ENCODE results near the gene SPRR2B. TPM values are rescaled to one million over a fixed set of nuclear protein-coding genes. Genes with fewer than 3 reads are reported as not detected.
"Not testable (repeated sequence)": the region's sequence is repeated elsewhere in the genome, so short reads cannot be mapped to it uniquely, and the experiment has no call there.

Gene SPRR2B
- polyA plus RNA-seq, 1 donor (not counting 4 experiments of a cell fraction or from before 2014, with no cell fraction given) = 0.45 TPM

DNA sequence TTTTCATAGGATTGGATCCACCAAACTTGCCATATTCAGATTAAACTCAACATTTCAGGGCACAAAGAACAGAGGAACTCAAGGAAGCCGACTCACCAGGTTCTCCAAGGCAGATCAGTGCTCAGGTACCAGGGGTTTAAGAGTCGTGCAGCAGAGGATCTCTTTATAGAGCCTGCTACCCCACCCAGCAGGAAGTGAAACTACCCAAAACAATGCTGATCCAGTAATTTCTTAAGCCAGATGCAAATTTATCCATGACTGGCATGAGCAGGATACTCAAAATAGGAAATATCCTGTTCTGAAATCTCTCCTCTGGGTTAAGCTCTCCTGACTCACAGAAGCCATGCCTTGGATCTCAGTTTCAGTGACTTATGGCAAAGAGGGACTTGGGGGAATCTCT lies 14.0 kb downstream of the SPRR2B start, which contains the start of gene SPRR2A:
TSS of gene SPRR2A (minus strand) at position 138 of the 400 bp plus-strand sequence. CDS start 777 bp downstream, outside the sequence.
- Histone ChIP-seq H3K4me2 (ENCODE audit: control insufficient read depth, extremely low read depth, insufficient read depth, low read depth, low read length) (peak within 1 kb of the TSS; percentile 33), H3K9ac (ENCODE audit: control insufficient read depth, extremely low read depth, insufficient read depth, low read length) (no peak within 1 kb of the TSS), H3K9me3 (ENCODE audit: control insufficient read depth, low read depth, low read length) (no peaks in the 10 kb centered on the region), H3K79me2 (ENCODE audit: control insufficient read depth, insufficient read depth, low read length) (no peaks in the 10 kb centered on the region), H3K27me3 (ENCODE audit: control insufficient read depth, extremely low read depth, insufficient read depth, low read length) (no peaks in the 10 kb centered on the region), H3K9me1 (ENCODE audit: control insufficient read depth, extremely low read depth, insufficient read depth, low read length) (no peaks in the 10 kb centered on the region), H3K36me3 (ENCODE audit: control insufficient read depth in 2 of 2, extremely low read depth in 1 of 2, insufficient read depth in 2 of 2, low read length in 2 of 2) (no peaks in the 10 kb centered on the region), H3K4me1 (ENCODE audit: control insufficient read depth, extremely low read depth, insufficient read depth, low read length) (peaks cover 20% of the 10 kb centered on the region), H3K4me3 (ENCODE audit: control insufficient read depth in 2 of 3, extremely low read depth in 1 of 3, insufficient read depth in 2 of 3, low read depth in 1 of 3, low read length in 3 of 3) (no peak within 1 kb of the TSS), H3K27ac (ENCODE audit: control insufficient read depth, insufficient read depth, low read length) (no peak within 1 kb of the TSS), H4K20me1 (ENCODE audit: control insufficient read depth, extremely low read depth, insufficient read depth, low read length) (no peaks in the 10 kb centered on the region), H2AFZ (ENCODE audit: control insufficient read depth, low read length) (peak within 1 kb of the TSS; percentile 24)
- no peak for DNase-seq (ENCODE audit: low read depth, low spot score)
- peak; percentile 67 for FAIRE-seq
- dilution Hi-C loops (cut with MboI; ENCODE audit: extremely low pct_ligation_motif_present, low sequenced_read_pairs) = no loop called here
- TF ChIP-seq, protein P1, sequence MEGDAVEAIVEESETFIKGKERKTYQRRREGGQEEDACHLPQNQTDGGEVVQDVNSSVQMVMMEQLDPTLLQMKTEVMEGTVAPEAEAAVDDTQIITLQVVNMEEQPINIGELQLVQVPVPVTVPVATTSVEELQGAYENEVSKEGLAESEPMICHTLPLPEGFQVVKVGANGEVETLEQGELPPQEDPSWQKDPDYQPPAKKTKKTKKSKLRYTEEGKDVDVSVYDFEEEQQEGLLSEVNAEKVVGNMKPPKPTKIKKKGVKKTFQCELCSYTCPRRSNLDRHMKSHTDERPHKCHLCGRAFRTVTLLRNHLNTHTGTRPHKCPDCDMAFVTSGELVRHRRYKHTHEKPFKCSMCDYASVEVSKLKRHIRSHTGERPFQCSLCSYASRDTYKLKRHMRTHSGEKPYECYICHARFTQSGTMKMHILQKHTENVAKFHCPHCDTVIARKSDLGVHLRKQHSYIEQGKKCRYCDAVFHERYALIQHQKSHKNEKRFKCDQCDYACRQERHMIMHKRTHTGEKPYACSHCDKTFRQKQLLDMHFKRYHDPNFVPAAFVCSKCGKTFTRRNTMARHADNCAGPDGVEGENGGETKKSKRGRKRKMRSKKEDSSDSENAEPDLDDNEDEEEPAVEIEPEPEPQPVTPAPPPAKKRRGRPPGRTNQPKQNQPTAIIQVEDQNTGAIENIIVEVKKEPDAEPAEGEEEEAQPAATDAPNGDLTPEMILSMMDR (optimal IDR thresholded peaks at IDR 0.05 in 1 of 3, IDR thresholded peaks at IDR 0.05 in 1 of 3, conservative IDR thresholded peaks at IDR 0.05 in 1 of 3; ENCODE audit: extremely low read depth in 1 of 3, insufficient read depth in 2 of 3, low read length in 3 of 3) = no peak
- TF ChIP-seq EZH2 (IDR thresholded peaks at IDR 0.05; ENCODE audit: low read length) = no peak

DNA sequence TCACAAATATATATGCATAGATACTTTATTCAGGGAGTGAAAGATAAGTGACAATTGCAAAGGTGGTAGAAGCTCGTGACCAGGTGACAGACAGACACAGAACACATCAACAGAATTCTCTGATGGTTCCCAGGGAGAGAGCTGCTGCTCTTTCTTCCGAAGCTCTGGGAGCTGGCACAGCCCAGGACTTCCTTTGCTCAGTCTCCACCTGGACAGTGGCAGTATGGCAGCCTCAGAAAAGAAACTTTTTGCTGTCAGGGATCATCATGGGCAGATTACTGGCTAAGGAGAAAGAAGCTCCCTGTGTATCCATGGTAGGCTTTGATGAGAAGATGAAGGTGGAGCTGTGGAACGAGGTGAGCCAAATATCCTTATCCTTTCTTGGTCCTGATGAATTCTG lies 15.3 kb downstream of the SPRR2B start:
- H3K79me2 ChIP-seq (ENCODE audit: control insufficient read depth, insufficient read depth, low read length); H4K20me1 ChIP-seq (ENCODE audit: control insufficient read depth, extremely low read depth, insufficient read depth, low read length); H3K9ac ChIP-seq (ENCODE audit: control insufficient read depth, extremely low read depth, insufficient read depth, low read length); H3K27ac ChIP-seq (ENCODE audit: control insufficient read depth, insufficient read depth, low read length); H2AFZ ChIP-seq (ENCODE audit: control insufficient read depth, low read length); H3K4me3 ChIP-seq (ENCODE audit: control insufficient read depth in 2 of 3, extremely low read depth in 1 of 3, insufficient read depth in 2 of 3, low read depth in 1 of 3, low read length in 3 of 3); H3K9me1 ChIP-seq (ENCODE audit: control insufficient read depth, extremely low read depth, insufficient read depth, low read length); H3K9me3 ChIP-seq (ENCODE audit: control insufficient read depth, low read depth, low read length); dilution Hi-C loops (cut with MboI; ENCODE audit: extremely low pct_ligation_motif_present, low sequenced_read_pairs); DNase-seq (ENCODE audit: low read depth, low spot score); H3K27me3 ChIP-seq (ENCODE audit: control insufficient read depth, extremely low read depth, insufficient read depth, low read length); H3K4me2 ChIP-seq (ENCODE audit: control insufficient read depth, extremely low read depth, insufficient read depth, low read depth, low read length); H3K36me3 ChIP-seq (ENCODE audit: control insufficient read depth in 2 of 2, extremely low read depth in 1 of 2, insufficient read depth in 2 of 2, low read length in 2 of 2): not testable (repeated sequence)
- TF ChIP-seq, protein P1 (optimal IDR thresholded peaks at IDR 0.05 in 1 of 3, IDR thresholded peaks at IDR 0.05 in 1 of 3, conservative IDR thresholded peaks at IDR 0.05 in 1 of 3; ENCODE audit: extremely low read depth in 1 of 3, insufficient read depth in 2 of 3, low read length in 3 of 3) = peak in 1 of 3 experiments; percentile 8
- FAIRE-seq = peak; percentile 41
- H3K4me1 ChIP-seq (ENCODE audit: control insufficient read depth, extremely low read depth, insufficient read depth, low read length) = peaks cover 20% of the 10 kb centered on the region
